GM18909 (cell line): Measurements from ENCODE around the gene CLDN11.

Source experiments
- ATAC-seq: cut with Tn5 transposase; IDR thresholded peaks from one replicate; pipeline ENCODE4 v1.9.1; 2021; ENCODE audit warnings: mild to moderate bottlenecking; ENCODE audit not compliant: unreplicated experiment, poor library complexity

The CLDN11 gene

DNA sequence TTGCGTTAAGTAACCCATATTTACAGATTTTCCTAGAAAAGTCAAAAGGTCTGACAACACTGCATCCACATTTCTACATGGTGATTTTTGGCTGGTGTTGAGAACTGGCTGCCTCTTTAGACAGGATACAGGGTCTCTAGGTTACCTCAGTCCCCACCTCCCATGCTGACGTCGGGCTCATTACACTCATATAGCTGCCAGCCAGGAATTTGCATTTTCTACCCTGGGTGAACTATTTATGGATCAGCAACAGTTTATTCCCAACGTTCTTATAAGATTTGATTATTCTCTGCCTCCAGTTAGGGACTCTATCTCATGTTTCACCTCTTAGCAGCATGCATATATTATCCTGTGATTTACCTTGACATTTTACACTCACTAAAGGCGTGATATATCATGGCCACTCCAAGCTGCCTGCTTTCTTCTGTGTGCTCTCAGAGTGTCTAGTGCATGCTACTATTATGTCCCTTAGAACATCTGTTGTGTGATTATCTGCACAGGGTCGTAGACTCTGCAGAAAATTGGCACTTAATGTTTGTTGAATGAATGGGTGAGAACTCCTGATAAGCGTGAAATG lies 49.0 kb downstream of the CLDN11 start:
- ATAC-seq = no peak

DNA sequence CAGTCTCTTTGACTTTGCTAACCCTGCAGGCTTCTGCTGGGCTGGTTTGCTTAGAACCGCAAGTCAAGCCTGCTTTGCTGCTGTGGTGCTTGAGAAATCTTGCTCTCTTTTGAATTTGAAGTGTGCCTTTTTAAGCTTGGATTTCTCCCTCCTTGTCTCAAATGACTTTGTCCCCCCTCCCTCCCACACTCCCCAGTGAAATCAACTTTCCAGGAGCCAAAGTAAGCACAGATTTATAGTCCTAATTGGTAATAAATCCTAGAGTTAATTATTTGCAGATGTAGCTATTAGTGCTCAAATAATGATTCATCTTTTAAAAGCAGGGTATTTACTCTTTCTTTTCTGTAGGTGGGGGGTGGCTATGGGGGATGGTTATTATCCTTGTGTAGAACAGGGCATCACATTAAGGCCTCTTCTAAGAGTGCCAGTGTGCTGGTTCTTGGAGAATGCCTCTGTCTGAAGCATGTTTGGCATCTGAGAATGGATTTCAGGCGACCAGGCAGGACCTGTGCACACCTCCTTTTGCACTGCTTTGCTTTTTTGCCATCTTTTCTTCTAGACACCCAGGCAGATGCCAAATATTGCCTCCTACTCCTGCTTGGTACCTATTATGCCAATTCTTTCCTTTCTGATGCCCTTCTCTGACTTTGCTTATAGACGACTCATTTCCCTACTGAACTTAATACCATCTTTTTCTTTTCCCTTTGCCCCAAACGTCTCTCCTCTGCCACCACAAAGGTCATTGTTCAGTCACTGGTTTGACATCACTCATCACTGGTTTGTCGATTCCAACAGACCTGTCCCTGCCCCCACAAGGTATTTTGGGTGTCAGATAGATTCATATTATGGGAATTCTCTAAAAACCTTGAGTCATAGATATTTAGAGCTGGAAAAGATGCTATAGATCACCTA lies 50.7 kb downstream of the CLDN11 start:
- ATAC-seq = no peak

DNA sequence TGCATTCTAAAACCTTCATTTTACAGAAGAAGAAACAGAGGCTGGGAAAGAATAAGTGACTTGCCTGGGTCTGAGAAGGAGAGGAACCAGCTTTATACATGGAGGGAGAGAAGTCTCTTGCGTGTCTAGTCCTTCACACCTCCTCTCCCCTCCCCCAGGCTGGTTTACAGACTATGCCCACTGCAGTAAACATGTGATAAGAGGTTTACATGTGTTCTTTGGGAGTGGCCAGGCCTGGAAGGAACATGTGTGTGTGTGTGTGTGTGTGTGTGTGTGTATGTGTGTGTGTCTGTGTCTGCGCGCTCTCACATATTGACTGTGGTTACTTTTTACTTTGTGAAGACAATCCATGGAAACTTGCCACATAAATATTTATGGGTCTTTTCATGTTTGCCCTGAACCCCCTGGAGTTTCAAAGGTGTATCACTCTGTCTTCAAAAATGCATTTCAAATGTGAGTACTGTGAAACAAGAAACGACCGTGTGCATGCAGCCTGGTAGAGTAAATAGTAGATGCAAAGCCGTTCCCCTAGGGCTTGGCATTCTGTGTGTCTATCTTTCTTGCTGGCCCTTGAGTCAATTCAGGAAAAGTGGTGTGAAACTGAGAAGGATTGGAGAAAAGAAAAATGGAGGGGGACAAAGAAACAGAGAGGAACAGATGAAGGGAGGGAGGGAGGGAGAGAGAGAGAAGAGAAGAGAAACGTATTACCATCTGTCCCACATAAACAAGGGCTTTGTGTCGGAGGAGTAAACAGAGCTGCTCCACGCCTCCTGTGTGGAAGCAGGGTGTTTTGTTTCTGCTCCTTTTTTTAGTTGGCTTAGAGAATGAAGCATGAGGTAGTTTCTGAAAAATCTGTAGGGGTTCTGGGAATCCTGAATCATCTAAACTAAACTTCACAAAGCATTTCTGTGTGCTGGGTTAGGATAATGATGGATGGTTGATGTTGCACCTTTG lies 51.7 kb downstream of the CLDN11 start:
- no peak for ATAC-seq

DNA sequence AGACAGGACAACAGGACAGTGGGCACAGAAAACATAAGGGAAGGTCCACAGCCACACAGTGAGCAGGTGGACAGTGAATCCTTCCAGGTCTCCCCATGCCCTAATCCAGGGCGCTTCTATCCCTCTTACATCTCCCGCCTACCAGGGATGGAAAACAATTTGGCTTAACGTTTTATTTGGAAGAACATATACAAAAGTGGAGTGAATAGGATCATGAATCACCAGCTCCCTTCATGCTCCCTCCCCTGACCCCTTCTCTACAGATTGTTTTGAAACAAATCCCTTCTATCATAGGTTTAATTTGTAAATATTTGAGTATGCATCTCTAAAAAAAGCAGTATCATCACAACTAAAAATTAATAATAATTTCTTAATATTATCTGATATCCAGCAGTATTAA lies 52.5 kb downstream of the CLDN11 start:
- no peak for ATAC-seq

DNA sequence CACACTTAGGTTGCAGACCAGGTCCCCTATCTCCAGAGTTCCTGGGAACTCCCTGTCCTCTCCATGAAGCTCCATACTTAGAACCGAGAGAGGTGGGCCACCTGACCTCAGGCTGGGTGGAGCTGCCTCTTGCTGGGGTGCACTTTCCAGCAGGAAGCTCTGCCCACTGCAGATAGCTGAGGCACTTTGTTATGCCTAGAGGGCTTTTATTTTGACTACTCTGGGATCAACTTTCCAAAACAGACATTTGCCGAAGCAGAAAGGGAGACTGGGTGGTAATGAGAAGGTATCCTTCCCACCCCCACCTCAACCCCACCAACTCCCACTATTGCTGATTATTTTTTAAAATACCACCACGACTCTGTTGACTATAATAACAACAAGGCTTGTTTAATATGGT lies 54.7 kb downstream of the CLDN11 start:
- ATAC-seq = no peak

DNA sequence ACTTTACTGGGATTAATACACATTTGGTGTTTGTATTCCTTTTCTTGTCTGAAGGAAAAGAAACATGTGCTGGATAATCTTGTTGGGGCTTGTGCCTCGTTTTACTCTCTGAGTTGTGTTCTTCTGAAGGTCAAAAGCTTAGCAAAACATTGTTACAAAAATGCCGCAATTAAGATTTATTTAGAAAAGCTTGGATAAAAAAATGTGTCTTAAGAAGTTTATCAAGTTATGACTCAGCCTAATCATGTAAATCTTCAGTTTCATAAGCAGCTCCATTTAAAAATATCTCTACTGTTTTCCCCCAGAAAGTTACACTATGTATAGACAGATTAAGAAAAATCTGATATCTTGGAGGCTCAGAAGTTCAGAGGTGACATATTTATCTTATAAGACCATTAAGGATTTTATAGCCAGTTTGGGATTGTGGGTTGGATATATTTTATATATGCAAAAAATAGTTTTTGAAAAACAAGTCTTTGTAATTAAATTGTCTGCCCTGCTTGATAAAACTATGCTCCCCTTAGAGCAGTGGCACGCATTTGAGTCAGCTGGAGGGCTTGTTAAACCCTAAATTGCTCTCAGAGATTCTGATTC lies 56.5 kb downstream of the CLDN11 start:
- ATAC-seq = no peak

DNA sequence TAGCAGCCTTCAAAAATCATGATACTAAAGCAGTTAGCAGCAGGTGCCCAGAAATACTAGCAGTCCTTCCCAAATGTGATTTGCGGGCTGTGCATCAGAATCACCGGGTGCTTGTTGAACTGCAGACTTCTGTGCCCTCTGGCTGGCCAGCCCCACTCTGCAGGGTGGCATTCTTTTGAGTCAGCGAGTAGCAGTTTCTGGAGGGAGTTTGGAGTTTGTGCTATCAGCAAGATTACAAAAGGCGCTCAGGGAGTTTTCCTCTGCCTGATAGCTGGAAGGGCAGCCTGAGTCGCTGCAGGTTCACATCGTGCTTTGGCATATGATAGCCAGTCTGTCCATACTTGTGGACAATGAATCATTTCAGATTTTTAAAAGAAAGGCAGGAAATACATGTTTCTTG lies 57.6 kb downstream of the CLDN11 start:
- ATAC-seq = no peak

DNA sequence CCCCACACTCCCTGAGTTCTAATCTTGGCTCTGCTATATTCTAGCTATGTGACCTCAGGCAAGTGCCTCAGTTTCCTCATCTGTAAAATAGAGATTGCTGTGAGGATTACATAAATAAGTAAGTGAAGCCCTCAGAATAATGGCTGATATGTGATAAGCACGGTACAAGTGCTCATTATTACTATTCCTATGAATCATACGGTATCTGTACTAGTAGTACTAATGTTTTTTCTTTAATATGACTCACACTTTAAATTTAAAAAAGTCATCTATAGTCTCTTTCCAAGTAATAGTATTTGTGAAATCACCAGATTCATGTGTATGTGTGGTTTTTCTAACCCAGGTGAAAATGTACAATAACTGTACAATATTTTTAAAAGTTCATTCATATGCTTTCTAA lies 58.7 kb downstream of the CLDN11 start:
- no peak for ATAC-seq

DNA sequence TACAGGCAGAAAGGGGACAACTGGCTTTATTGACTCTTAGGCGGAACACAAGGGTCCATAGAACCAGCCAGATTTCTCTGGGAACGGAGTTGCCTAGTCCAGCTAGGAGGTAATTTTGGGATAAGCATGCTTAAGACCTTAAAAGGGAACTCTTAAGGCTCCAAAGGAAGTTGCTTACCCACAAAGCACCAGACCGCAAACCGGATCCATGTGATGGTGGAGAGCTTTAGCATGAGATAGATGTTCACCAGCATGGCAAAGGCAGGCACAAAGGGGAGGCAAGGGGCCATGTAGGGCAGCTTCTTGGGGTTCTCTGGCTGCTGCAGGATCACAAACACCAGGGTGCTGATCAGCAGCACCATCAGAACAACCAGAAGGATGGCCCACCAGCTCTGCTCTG lies 61.4 kb downstream of the CLDN11 start:
- ATAC-seq = no peak

DNA sequence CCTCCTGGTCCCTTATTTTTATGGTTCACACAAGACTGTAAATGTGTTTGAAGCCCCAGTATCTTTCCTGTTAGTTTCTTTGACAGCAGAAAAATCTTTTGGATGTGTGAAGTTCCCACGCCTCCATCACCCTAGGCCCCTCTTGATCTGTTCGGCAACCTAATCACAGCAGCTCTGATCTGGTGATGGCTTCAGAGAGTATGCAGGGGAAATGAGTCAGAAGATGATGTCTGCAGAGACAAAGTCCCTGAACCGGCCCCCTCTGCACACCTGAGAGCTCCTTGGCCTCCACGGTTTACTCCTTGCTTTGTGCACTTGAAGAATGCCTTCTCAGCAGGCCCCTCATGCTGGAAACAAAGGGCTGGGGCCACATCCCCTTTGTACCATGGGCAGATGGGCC lies 63.5 kb downstream of the CLDN11 start:
- ATAC-seq = no peak

DNA sequence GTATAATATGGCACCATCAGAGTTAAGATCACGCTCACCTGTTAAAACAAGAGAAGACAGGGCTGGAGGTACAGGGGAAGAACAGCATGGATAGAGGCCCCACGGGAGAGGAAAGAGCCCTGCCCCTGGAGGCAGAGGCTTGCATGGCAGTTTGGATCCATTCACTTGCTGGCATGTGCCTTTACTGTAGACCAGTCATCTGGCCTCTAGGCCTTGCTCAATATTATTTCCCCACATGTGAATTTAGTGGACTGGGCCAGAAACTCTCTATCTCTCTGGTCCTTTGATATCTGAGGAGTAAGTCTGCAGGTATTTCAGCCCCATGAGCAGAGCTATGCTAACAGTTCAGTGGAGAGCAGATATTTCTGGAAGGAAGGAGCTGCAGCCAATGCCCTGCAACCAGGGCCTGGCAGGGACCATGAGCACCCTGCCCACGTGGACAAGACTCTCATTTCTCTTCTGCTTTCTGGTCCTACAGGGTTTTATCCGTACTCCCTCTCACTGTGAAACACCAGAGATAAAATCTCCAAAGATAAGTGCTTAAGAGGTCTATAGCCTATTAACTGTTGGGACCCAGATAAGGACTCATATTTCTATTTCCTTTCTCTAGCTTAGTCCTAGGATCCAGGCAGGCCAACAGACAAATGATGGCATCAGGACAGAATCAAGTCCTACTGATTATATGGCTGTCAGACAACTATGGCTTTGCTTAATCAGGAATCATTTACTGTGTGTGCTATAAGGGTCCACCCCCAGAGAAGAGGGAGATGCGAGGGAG lies 65.0 kb downstream of the CLDN11 start:
- no peak for ATAC-seq
